ENCODE data around the gene KIAA2012.
"Not testable (repeated sequence)": the region's sequence is repeated elsewhere in the genome, so short reads cannot be mapped to it uniquely, and the experiment has no call there.

The KIAA2012 gene

DNA sequence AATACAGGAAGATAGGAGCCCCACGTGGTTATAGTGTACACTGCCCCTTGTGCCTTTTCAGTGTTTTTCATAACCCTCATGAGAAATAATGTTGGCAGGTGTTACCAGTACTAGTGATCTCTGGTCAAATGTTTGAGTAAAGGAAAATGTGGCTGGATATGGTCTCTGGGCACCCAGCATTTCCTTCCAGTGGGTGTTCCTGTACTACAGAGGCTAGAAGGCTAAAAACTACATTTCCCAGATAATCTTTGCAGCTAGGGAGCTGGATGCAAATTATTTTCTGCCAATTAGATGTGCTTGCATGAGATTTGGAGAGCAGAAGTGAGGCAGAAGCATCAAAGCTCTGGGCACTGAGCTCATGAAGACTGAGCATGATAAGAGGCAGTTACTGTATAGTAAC lies 45.1 kb downstream of the KIAA2012 start:
- no peak for DNase-seq

DNA sequence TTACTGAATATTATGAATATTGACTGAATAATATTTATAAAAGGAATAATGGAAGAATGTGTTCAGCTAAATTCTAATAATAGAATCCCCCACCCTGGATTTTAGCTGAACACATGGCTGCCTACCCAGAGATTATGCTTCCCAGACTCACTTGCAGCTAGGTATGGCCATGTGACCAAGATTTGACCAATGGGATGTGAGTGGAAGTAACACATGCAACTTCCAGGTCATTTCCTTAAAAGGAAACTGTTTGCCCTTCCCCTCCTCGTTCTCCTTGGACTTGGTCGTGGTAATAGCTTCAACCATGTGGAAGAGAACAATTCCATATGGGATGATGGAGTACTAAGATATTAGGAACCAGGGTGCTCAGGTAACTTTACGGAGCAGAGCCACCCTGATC lies 47.8 kb downstream of the KIAA2012 start:
- no peak for DNase-seq

- no peak for DNase-seq
These were observed 48.6 kb downstream of the KIAA2012 start for GRCh38 chr2:202121532-202122162.

GRCh38 chr2:202122163-202122540 lies 49.1 kb downstream of the KIAA2012 start:
- DNase-seq = no peak

GRCh38 chr2:202122980-202123720 lies 50.1 kb downstream of the KIAA2012 start:
- no peak for DNase-seq

DNA sequence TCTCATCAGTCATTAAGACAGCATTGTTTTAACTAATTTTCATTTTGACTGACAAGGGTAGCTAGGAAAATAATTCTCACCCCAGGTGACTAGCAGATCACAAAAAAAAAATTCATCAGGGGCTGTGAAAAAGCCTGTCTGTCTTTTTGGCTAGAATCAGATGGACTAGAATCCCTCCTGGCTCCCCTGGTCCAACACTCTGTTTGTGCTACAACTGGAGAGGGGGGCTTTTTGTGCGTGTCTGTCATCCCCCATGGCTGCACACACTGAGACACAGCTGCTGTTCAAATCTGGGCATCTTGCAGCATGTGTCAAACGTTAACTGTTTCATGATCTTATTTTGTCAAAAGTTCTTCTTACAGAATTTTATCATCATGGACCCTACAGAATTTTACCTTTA lies 51.2 kb downstream of the KIAA2012 start:
- no peak for DNase-seq

DNA sequence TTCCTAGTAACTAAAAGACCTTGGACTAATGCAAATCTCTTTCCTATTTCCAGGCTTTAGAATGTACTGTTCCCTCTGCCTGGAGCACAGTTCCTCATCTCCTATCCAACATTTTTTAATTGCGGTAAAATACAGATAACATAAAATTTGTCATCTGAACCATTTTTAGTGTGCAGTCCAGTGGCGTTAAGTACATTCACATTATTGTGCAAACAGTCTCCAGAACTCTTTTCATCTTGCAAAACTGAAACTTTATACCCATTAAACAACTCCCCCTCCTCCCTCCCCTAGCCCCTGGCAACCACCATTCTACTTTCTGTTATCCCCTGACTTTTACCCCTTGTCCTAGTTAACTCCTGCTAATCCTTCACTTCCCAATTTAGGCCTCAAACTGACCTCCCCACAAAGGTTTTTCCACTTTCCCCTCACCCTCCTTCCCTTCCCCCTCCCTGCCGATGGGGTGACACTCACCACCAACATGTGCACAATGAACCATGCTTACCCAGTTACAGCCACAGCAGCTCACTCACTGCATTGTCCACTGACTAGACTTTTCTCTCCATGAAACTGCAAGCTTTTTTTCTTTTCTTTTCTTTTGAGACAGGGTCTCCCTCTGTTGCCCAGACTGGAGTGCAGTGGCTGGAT lies 54.8 kb downstream of the KIAA2012 start:
- DNase-seq = no peak

- DNase-seq = peak; percentile 63
These were observed 56.8 kb downstream of the KIAA2012 start for GRCh38 chr2:202129841-202130240.

DNA sequence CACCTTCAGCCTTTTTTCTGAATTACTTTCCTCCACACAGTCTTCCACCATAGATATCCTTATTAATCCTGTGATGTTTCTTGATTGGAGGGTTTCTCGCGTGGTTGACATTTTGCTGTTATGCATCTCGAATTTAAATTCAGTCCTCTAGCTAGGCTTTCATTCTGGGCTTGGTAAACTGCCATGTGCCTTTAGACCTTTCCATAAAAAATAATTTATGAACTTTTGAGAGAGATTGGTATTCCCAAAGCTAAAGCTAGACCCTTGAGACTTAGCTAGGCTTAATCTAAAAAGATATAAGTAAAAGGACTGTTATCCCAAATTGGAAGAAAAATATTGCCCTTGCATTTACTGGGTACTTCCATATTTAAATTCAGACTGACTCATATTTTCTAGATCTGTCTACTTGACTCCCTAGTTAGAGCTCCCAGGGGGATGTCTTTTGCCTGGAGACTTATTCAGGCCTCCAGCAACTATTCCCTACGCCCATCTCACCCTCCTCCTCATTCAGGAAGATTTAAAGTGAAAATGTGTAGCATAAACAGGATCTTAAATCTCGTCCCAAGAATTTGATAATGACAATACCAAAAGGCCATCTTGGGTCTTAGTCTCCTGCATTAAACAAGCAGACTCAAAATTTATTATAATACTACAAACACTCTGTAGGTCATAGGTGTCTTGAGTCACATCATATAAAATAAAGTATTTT lies 60.3 kb downstream of the KIAA2012 start:
- peak; percentile 84 for DNase-seq

DNA sequence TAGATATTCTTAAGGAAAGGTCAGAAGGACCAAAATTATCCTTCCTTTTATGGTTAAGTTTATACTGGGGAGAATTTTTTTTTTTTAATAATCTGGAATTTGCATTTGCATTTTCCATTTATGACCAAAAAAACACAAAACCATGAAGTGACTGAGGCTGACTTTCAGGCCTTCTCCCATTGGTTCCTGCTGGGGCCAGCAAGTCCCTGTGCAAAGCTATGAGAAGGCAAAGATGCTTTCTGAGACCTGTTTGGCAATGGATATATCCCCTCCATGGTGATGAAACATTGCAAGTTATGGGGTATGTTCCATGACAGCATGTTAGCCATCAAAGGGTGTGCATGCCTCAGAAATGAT lies 60.8 kb downstream of the KIAA2012 start:
- DNase-seq = peak; percentile 89

DNA sequence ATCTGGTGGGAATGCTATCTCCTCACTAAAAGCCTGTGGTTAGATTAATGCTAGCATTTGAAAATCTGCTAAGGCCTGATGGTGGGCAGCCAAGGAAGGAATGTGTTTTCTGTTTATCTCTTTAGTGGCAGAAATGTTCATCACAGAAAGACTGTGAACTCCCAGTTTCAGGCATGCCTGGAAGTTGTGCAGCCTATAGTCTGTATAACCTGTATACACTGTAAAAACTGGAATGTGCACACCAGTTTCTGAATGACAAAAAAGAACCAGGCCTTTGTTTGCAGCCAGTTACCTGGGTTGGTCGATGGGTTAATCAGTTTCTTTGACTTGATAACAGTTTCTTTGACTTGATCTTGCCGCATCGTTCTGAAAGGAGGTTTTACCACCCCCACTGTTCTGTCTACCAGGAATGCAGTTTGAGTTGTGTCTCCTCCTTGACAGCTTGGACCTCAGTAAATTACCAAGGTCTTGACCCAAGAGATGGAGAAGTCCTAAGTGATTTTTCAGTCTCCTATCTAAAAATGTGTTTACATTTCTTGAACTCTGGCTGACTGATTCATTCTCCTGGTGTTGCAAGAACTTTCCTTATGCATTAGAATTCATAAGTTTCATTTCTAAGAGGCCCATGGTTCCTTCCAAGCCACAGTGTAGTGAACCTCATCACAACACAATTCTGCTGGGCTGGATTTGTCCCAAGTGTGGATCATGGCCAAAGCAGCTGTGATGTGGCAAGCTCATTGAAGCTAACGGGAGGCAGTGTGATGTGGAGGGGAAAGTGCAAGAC lies 62.2 kb downstream of the KIAA2012 start:
- DNase-seq = peak; percentile 100

GRCh38 chr2:202136039-202136438 lies 63.0 kb downstream of the KIAA2012 start:
- not testable (repeated sequence) for DNase-seq

- DNase-seq = no peak
These were observed 63.5 kb downstream of the KIAA2012 start for GRCh38 chr2:202136526-202136925.

GRCh38 chr2:202140522-202141252 lies 67.6 kb downstream of the KIAA2012 start:
- peak; percentile 79 for DNase-seq

- DNase-seq = no peak
These were observed 68.4 kb downstream of the KIAA2012 start for GRCh38 chr2:202141329-202141947.

DNA sequence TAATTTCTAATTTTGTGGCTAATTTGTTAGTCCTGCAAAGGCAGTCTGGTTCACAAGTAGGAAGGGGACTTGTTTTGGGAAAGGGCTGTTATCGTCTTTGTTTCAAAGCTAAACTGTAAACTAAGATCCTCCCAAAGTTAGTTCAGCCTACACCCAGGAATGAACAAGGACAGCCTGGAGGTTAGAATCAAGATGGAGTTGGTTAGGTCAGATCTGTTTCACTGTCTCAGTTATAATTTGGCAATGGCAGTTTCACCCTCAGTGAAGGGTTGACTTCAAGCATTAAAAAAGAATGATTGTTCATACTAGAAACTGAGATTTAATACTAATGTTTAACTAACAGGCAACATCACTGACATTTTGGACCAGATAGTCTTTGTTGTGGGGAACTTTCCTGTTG lies 69.5 kb downstream of the KIAA2012 start:
- DNase-seq = no peak

- no peak for DNase-seq
These were observed 74.7 kb downstream of the KIAA2012 start for GRCh38 chr2:202147775-202148174.

- no peak for DNase-seq
These were observed 75.6 kb downstream of the KIAA2012 start for GRCh38 chr2:202148515-202149154.

DNA sequence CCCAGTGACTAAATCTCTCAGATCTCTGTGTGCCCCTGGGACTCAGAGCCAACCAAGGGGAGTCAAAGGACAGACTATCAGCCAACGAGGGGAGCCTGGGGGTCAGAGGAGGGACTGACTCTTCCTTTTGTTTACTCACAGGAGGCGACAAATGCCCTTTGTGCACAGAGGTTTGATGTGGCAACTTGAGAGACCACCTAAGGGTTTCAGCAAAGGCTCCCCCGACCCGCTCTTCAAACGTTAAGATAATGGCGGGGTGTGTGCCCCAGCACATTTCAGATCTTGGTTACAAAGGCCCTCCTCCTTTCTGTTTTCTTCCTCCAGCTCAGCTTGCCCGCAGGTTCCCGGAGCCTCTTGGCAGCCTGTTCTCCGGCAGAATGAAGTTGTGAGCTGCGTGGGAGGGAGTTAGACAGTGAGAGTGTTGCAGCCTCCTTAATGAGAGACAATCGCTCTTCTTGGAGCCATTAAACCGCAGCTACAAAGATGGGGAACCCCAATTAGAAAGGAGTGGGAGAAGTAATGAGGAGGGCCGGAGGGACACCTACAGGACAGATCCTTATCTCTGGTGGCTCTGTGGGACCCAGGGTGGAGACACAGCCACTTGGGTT lies 76.2 kb downstream of the KIAA2012 start:
- peak; percentile 80 for DNase-seq

DNA sequence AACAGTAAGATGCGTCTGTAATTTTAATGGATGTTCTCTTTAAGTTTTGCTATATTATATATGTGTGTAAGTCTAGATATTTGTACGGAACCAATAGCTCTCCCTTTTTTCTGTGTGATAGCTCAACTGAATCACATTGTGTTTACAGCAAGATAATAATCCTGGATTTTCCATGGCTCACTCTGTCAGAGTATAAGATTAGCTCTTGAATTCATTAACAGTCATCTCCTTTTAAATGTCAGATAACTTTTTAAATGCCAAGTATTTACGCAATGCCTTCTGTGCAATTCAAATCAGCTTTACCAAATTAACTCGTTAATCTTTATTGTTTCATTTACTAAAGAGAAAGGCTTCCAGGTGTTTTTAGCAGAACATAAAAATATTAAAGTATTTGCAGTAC lies 76.9 kb downstream of the KIAA2012 start:
- peak; percentile 42 for DNase-seq

All from fibroblast of skin of abdomen (primary cell).